Psoas muscle (tissue), 8 donors: ENCODE data around the gene NCS1. TPM values are rescaled to one million over a fixed set of nuclear protein-coding genes. Genes with fewer than 3 reads are reported as not detected.
A peak's percentile ranks its signal among the peaks of the same experiment; 100 is the strongest.

Experiments
- ATAC-seq, 4 donors: fragments of 200-7000 bp; cut with Tn5 transposase; one replicate each; pipeline ENCODE4 v1.9.1; 2020; ENCODE audit warnings: moderate library complexity in 3 of 4, mild to moderate bottlenecking in 2 of 4
- DNase-seq, 2 donors: peaks; one replicate each; pipeline ENCODE4 v3.0.0-alpha.2; 2020
- H3K27ac ChIP-seq: fragments of 200-600 bp; one replicate; pipeline ENCODE4 v1.8.0; 2022
- H3K27me3 ChIP-seq, 3 donors: fragments of 200-600 bp in 1 of 3; one replicate each; pipeline versions ENCODE4 v1.6.1 to v1.8.0; 2013 to 2022; ENCODE audit warnings: low read length in 2 of 3, mild to moderate bottlenecking in 2 of 3, moderate library complexity in 1 of 3; ENCODE audit not compliant: insufficient read depth in 3 of 3
- H3K36me3 ChIP-seq, 2 donors: fragments of 200-600 bp in 1 of 2; one replicate each; pipeline versions ENCODE4 v1.6.1 to v1.8.0; 2013 to 2022; ENCODE audit warnings: low read depth in 1 of 2, mild to moderate bottlenecking in 1 of 2, moderate library complexity in 1 of 2; ENCODE audit not compliant: insufficient read depth in 1 of 2
- H3K4me1 ChIP-seq: fragments of 200-600 bp; one replicate; pipeline ENCODE4 v1.8.0; 2022
- H3K4me3 ChIP-seq: fragments of 200-600 bp; one replicate; pipeline ENCODE4 v1.8.0; 2022; ENCODE audit warnings: mild to moderate bottlenecking
- H3K9me3 ChIP-seq: fragments of 200-600 bp; one replicate; pipeline ENCODE4 v1.8.0; 2022
- WGBS, 3 donors: extraction: QIAGEN DNeasy Blood & Tissue Kit; methylation state at CpG; one replicate each; pipeline versions ENCODE4 v1.1.6 to v1.1.7; 2013; 5-methylcytosine and 5-hydroxymethylcytosine counted together
- intact Hi-C, 2 donors: fragments of 100-400 bp; cut with DNase I; formaldehyde crosslinking; loops; one replicate each; pipeline versions ENCODE4 v1.11.0 to v1.14.2; 2022
- long read RNA-seq, 2 donors: library from polyadenylated mRNA; unstranded; transcript quantifications; one replicate each; pipeline ENCODE4 v2.0.0, GENCODE V29; 2021
- polyA plus RNA-seq, 3 donors: library from polyadenylated mRNA; stranded (reverse); fragments of 200-250 nt; gene quantifications; one replicate each; pipeline ENCODE4 v1.2.3, GENCODE V29; 2013
- total RNA-seq, 4 donors: library from RNA; stranded (reverse); fragmentation: NEBNext Ultra II Directional in 2 of 4; extraction: Animal tissue kit (Norgen Biotek cat#: 25700) in 2 of 4; gene quantifications; one replicate each; pipeline versions ENCODE4 v1.2.1 to v1.2.4, GENCODE V29; 2021 to 2023
- TF ChIP-seq, protein P1 (sequence below): fragments of 200-600 bp; IDR thresholded peaks from one replicate; pipeline ENCODE4 v1.8.0; 2022; ENCODE audit warnings: antibody characterized with exemption
- donor health status: healthy with polysubstance abuse.
- donor health status: DM: no; HTN: no; CAD: no; lungs with moderate emphysema.
- donor health status: Bipolar disorder and iron deficiency.
- donor health status: healthy.
- donor health status: DM: yes; HTN: yes; CAD: no.
- donor health status: DM: no; HTN: no; CAD: no.
- donor health status: DM: no; HTN: no; CAD: no.
- donor health status: DM: yes; HTN: yes; CAD: no.

The NCS1 gene
- 1 to 10 TPM; 2.9 to 7.5 (median 3.8) TPM for total RNA-seq
- polyA plus RNA-seq: 1 to 10 TPM; 3.6 to 5.0 (median 3.8) TPM
- long read RNA-seq, donor 1, full-length matches to known transcripts: 1 of 3 reads
- long read RNA-seq, donor 1, partial matches to known transcripts: 1 of 3 reads
- long read RNA-seq, donor 1, other reads (novel, unspliced or antisense): 1 of 3 reads
- long read RNA-seq, donor 2, full-length matches to known transcripts: 5 of 7 reads
- long read RNA-seq, donor 2, partial matches to known transcripts: 0 of 7 reads
- long read RNA-seq, donor 2, other reads (novel, unspliced or antisense): 2 of 7 reads

DNA sequence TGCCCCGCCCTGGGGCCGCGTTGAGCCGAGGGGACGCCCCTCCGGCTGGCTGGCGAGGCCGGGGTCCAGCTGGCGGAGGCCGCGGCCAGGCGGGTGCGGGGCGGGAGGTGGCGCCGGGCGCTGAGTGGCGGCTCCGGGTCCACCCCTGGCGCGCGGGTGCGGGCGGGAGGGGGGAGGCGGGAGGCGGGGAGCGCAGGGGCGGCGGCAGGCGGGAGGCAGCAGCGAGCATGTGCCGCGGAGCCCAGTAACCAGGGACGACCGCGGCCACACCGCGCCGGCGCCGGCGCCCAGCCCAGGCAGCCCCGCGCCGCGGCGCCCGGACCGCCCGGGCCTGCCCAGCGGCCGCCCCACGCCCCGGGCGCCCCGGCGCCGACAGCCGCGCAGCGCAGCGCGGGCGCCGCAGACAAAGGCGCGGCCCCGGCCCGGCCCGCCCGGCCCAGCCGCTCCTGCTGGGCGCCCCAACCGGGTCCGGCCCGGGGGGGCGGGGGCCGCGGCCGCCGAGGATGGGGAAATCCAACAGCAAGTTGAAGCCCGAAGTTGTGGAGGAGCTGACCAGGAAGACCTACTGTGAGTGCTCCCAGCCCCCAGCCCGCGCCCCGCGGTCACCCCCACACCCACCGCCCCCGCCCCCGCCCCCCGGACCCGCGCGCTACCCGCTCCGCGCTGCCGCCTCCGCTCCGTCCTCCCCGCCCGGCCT, at the start of gene NCS1:
NCS1 (plus strand) TSS at position 244 of the 697 bp plus-strand sequence; CDS start at position 504, 260 bp downstream.
- no peaks in the 10 kb centered on the region for H3K36me3 ChIP-seq
- no peak within 1 kb of the TSS for H3K27ac ChIP-seq
- H3K9me3 ChIP-seq: no peaks in the 10 kb centered on the region
- H3K4me3 ChIP-seq: peak within 1 kb of the TSS; percentile 64
- peaks cover 0 to 14% (median 12%) of the 10 kb centered on the region in 3 donors for H3K27me3 ChIP-seq
- TF ChIP-seq, protein P1, sequence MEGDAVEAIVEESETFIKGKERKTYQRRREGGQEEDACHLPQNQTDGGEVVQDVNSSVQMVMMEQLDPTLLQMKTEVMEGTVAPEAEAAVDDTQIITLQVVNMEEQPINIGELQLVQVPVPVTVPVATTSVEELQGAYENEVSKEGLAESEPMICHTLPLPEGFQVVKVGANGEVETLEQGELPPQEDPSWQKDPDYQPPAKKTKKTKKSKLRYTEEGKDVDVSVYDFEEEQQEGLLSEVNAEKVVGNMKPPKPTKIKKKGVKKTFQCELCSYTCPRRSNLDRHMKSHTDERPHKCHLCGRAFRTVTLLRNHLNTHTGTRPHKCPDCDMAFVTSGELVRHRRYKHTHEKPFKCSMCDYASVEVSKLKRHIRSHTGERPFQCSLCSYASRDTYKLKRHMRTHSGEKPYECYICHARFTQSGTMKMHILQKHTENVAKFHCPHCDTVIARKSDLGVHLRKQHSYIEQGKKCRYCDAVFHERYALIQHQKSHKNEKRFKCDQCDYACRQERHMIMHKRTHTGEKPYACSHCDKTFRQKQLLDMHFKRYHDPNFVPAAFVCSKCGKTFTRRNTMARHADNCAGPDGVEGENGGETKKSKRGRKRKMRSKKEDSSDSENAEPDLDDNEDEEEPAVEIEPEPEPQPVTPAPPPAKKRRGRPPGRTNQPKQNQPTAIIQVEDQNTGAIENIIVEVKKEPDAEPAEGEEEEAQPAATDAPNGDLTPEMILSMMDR: no peak
- WGBS, 3 donors: 0 to 1% (median 0%) methylated on average over 20 to 99 of the region's 101 CpGs
- ATAC-seq (peak; percentile 76 to 92 (median 85)), DNase-seq (peak; percentile 78 to 83)
- intact Hi-C loops: no loop called here
- H3K4me1 ChIP-seq: peaks cover 5% of the 10 kb centered on the region

DNA sequence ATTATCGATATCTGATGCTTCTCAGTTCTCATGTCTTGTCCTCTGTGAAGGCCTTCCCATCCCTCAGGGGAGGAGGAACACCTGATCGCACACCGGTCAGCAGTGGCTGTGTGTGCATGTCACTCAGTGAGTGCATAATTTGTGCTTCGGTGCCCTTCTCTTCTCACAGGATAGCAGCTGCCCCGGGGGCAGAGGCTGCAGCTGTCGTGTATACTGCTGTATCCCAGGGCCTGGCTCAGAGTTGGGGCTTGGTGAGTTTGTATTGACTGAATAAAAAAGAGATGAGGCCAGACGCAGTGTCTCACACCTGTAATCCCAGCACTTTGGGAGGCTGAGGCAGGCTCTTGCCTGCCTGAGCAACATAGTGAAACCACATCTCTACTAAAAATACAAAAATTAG, 49.7 kb upstream of the NCS1 start:
- Histone ChIP-seq H3K4me3 (no peak overlapping the region), H3K4me1 (peaks cover 20% of the 10 kb centered on the region), H3K9me3 (no peaks in the 10 kb centered on the region), H3K36me3 (peaks cover 0 to 52% of the 10 kb centered on the region in 2 donors), H3K27ac (no peak overlapping the region), H3K27me3 (no peaks in the 10 kb centered on the region)
- DNase-seq (no peak), ATAC-seq (no peak)
- WGBS, 3 donors: 60 to 71% (median 64%) methylated on average over 7 of the region's 7 CpGs
- TF ChIP-seq, protein P1: no peak
- intact Hi-C loops: no loop called here

DNA sequence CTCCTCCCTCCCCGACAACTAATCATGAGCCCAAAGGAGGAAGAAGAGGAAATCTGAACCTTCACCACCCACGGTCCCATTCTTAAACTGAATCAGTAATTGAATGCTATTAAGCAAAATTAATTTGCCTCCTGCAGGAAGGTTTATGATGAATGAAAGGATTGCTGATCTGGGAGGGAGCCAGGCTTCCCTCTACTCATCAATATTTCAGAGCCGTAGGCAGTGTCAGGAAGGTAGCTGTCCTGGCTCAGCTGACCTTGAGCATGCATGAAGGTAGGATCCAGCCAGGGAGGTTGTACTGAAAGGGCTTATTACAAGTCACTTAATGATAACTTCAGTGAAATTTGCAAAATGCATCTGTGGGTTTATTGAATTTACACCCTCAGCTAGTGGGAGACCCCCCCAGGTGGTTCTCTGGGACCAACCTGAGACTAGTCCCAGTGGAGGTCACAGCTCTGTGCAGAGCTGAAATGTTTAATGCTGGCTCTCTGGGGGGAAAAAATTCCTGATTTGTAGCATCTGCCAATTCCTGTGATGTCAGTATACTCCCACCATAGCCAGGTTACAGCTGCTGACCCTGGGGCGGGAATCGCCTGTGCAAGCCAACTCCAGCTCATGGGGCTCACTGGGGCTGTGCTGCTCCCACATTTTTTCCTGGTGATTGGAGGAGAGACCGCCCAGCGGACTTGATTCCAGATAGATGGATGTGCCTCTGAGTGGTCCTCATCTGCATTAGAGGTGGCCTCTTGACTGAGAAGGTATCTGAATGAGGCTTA, 47.9 kb upstream of the NCS1 start:
- no peaks in the 10 kb centered on the region for H3K9me3 ChIP-seq
- WGBS, 3 donors: 85 to 86% (median 85%) methylated on average over 7 of the region's 7 CpGs
- peaks cover 0 to 70% of the 10 kb centered on the region in 2 donors for H3K36me3 ChIP-seq
- TF ChIP-seq, protein P1: no peak
- intact Hi-C loops: no loop called here
- H3K4me3 ChIP-seq: no peak overlapping the region
- H3K27me3 ChIP-seq: no peaks in the 10 kb centered on the region
- ATAC-seq (no peak), DNase-seq (no peak)
- peaks cover 7% of the 10 kb centered on the region for H3K4me1 ChIP-seq
- no peak overlapping the region for H3K27ac ChIP-seq

DNA sequence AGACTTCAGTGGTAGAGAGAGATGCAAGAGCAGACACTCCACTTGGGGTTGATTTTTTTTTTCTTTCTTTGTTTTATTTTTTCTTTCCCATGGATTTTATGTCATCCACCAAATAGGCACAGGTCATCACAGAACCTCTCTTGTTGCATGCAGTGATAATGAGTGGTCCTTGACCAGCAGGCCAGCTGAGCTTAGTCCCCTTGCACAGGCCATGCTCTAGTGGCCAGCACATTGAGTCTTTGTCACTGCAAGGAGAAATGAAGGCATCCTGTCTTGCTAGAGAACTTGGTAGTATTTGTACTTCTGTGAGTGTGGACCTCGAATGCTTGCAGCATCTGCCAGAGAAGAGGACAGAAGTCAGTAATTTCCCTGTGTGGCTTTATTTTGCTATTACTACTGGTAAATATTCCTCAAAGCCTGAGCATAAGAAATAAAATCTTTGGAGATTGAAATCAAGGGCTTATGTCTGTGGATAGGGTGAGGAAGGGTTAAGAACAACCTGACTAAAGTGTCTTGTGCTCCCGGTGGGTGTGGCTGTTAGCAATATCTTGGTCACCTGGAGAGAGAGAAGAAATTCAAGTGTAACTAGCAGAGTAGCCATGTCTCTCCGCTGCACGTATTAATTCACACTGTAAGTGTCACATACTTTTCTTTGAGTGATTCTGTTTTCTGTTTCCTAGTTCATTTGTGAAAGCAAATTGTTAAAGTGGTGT, 45.3 kb upstream of the NCS1 start:
- DNase-seq: no peak
- Histone ChIP-seq H3K27me3 (no peaks in the 10 kb centered on the region), H3K4me3 (no peak overlapping the region), H3K27ac (no peak overlapping the region), H3K36me3 (peaks cover 0 to 75% of the 10 kb centered on the region in 2 donors), H3K4me1 (no peaks in the 10 kb centered on the region), H3K9me3 (no peaks in the 10 kb centered on the region)
- WGBS, 3 donors: 65 to 76% (median 70%) methylated on average over 4 of the region's 4 CpGs
- intact Hi-C loops: no loop called here
- no peak for ATAC-seq
- TF ChIP-seq, protein P1: no peak
